Transverse colon (tissue), 4 donors: ENCODE results near the gene NME5. TPM values are rescaled to one million over a fixed set of nuclear protein-coding genes. Genes with fewer than 3 reads are reported as not detected.
A peak's percentile ranks its signal among the peaks of the same experiment; 100 is the strongest.

Experiments used
- DNase-seq: peaks from one replicate; pipeline ENCODE4 v3.0.0-alpha.2; 2019
- H3K27ac ChIP-seq, 4 donors: fragments of 200-600 bp; sonication (generic); 2 replicates each; pipeline ENCODE4 v1.5.1; 2016 to 2018; ENCODE audit warnings: inconsistent platforms in 4 of 4
- H3K27me3 ChIP-seq: fragments of 200-600 bp; sonication (generic); 2 replicates; pipeline ENCODE4 v1.5.1; 2017; ENCODE audit warnings: inconsistent platforms
- H3K36me3 ChIP-seq, 4 donors: fragments of 200-600 bp; sonication (generic); 2 replicates each; pipeline ENCODE4 v1.5.1; 2017 to 2019; ENCODE audit warnings: inconsistent platforms in 4 of 4
- H3K4me1 ChIP-seq, 4 donors: fragments of 200-600 bp; sonication (generic); 2 replicates each; pipeline ENCODE4 v1.5.1; 2017 to 2020; ENCODE audit warnings: inconsistent platforms in 4 of 4
- H3K4me3 ChIP-seq, 4 donors: fragments of 200-600 bp; sonication (generic); 1 replicate in 1 of 4; 2 replicates in 3 of 4; pipeline versions ENCODE4 v1.5.1 to v1.6.1; 2017 to 2019; ENCODE audit warnings: inconsistent platforms in 4 of 4
- H3K9me3 ChIP-seq, 2 donors: fragments of 200-600 bp; sonication (generic); 2 replicates each; pipeline ENCODE4 v1.5.1; 2017 to 2019; ENCODE audit warnings: inconsistent platforms in 2 of 2
- EP300 ChIP-seq: sonication (generic); formaldehyde crosslinking; IDR thresholded peaks from one replicate; pipeline ENCODE4 v1.6.1; 2017; ENCODE audit warnings: antibody characterized with exemption, low read depth
- POLR2A ChIP-seq: fragments of 450-650 bp; IDR thresholded peaks from one replicate; pipeline ENCODE4 v1.6.1; 2016; ENCODE audit warnings: antibody characterized with exemption, mild to moderate bottlenecking, moderate library complexity
- POLR2AphosphoS5 ChIP-seq, 3 donors: sonication (generic); formaldehyde crosslinking; IDR thresholded peaks; one replicate each; pipeline ENCODE4 v1.6.1; 2016; ENCODE audit warnings: antibody characterized with exemption in 3 of 3
- WGBS, 2 donors: methylation state at CpG; one replicate each; pipeline ENCODE4 v1.1.5; 2018; ENCODE audit warnings: low coverage in 1 of 2; 5-methylcytosine and 5-hydroxymethylcytosine counted together
- in situ Hi-C, 4 donors: fragments of 200-750 bp; cut with MboI; loops; one replicate each; pipeline versions ENCODE4 v1.15.0 to v1.15.1; 2017; ENCODE audit warnings: low sequenced_read_pairs in 3 of 4, low pct_ligation_motif_present in 1 of 4, low pct_unique_long_range_greater_than_20kb in 1 of 4
- intact Hi-C: fragments of 100-400 bp; cut with DNase I; formaldehyde crosslinking; loops from one replicate; pipeline ENCODE4 v1.15.1; 2023; ENCODE audit warnings: low total_unique reads
- total RNA-seq, 4 donors: library from RNA; depleted of rRNA; stranded (reverse); fragments of >200 nt; gene quantifications; one replicate each; pipeline ENCODE4 v1.1.0, GENCODE V29; 2016
- TF ChIP-seq, protein P1 (sequence below), 5 experiments: fragments of 200-600 bp in 3 of 5; fragments of 450-650 bp in 2 of 5; sonication (generic) in 3 of 5; IDR thresholded peaks; 1 replicate in 2 of 5; 2 replicates in 3 of 5; pipeline ENCODE4 v1.5.1; 2016 to 2017; ENCODE audit warnings: antibody characterized with exemption in 5 of 5, inconsistent platforms in 3 of 5, mild to moderate bottlenecking in 2 of 5, moderate library complexity in 1 of 5

Gene NME5
- total RNA-seq, 4 donors from 2014 or later, result not detected

DNA sequence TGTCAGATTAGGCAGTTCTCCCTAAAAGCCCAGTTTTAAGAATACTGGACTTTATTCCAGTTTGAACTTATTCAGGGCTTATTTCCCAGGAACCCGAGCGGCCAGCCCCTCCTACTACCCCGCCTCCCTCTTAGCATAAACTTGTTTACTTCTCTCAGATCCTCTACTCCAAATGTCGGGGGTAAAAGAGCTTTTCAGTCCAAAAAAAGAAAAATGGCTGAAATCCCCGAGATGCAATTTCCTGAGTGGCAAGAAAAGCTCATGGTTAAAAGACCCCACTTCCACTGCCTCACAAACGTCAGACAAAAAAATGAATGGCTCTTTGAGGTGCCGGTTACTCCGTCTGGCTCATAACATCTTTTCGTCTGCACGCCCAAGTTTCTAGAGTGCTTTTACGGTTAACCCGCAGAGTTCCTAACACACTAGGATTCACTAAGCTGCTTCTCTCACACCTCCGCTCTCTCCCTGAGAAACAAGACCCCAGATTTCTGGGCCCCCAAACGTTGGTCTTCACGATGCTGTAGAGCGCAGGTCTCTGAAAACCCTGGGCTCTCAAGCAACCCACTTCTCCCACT is 38.8 kb upstream of the NME5 start:
- no peak for TF ChIP-seq EP300
- TF ChIP-seq POLR2AphosphoS5 (IDR thresholded peaks at IDR 0.05), result no peak
- TF ChIP-seq, protein P1, sequence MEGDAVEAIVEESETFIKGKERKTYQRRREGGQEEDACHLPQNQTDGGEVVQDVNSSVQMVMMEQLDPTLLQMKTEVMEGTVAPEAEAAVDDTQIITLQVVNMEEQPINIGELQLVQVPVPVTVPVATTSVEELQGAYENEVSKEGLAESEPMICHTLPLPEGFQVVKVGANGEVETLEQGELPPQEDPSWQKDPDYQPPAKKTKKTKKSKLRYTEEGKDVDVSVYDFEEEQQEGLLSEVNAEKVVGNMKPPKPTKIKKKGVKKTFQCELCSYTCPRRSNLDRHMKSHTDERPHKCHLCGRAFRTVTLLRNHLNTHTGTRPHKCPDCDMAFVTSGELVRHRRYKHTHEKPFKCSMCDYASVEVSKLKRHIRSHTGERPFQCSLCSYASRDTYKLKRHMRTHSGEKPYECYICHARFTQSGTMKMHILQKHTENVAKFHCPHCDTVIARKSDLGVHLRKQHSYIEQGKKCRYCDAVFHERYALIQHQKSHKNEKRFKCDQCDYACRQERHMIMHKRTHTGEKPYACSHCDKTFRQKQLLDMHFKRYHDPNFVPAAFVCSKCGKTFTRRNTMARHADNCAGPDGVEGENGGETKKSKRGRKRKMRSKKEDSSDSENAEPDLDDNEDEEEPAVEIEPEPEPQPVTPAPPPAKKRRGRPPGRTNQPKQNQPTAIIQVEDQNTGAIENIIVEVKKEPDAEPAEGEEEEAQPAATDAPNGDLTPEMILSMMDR (IDR thresholded peaks at IDR 0.05), result no peak
- no peak for TF ChIP-seq POLR2A
- in situ Hi-C loops (loop anchor here in 1 of 4 donors (25.0 kb wide), 2 partner anchors 234 to 359 kb away; partner anchors contain the start of gene ETF1), intact Hi-C loops (no loop called here)
- Histone ChIP-seq H3K36me3 (peaks cover 0 to 32% (median 12%) of the 10 kb centered on the region in 4 donors), H3K4me1 (peaks cover 15 to 31% (median 21%) of the 10 kb centered on the region in 4 donors), H3K27me3 (no peaks in the 10 kb centered on the region), H3K9me3 (no peaks in the 10 kb centered on the region), H3K27ac (peak overlapping the region; percentile 84 to 93 (median 92)), H3K4me3 (peak overlapping the region; percentile 71 to 99 (median 91))
- WGBS, 2 donors, result 0 to 1% methylated on average over 7 to 16 of the region's 16 CpGs
- DNase-seq, result peak; percentile 39

DNA sequence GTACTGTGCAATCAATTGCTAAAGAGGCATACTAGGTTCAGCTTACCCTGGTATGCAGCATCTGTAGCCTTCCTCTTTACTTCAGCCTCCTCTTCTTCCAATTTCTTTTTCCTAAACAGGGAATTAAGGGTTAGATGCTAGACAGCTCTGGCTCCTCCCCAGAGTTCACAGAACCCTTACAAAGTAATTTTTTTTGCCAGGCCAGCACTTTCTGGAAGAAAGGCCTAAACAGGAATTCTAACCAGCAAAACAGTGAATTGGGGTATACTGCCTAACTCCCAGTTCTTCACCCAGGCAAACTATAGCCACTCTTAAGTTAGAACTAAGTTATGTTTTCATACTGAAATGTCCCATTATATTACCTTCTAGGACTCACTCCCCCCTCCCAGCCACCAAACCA is 31.1 kb upstream of the NME5 start:
- in situ Hi-C loops (no loop called here), intact Hi-C loops (no loop called here)
- Histone ChIP-seq H3K4me3 (no peak overlapping the region), H3K27ac (no peak overlapping the region), H3K9me3 (no peaks in the 10 kb centered on the region), H3K4me1 (no peaks in the 10 kb centered on the region), H3K36me3 (peaks cover 0 to 98% (median 51%) of the 10 kb centered on the region in 4 donors), H3K27me3 (no peaks in the 10 kb centered on the region)
- TF ChIP-seq POLR2AphosphoS5 (IDR thresholded peaks at IDR 0.05), result no peak
- TF ChIP-seq, protein P1 (IDR thresholded peaks at IDR 0.05), result no peak
- no peak for TF ChIP-seq POLR2A
- no peak for TF ChIP-seq EP300
- DNase-seq, result no peak

DNA sequence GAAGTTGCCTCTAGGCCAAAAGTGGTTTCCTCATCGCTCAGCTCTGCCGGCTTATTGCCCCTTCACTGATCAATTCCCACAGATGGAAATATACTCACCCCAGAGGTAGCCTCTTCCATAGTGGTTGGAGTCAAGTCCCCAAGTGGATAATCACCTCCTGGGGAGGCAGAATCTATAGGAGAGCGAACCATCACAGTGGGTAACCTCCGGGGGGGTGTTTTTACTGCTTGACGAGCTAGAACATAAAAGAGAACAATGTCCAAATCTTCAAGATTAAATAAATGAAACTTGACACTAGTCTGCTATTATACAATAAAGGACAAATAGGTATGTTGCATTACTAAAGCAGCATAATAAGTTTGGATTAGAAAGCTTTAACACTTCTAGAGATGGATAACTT is 29.9 kb upstream of the NME5 start:
- H3K36me3 ChIP-seq, result peaks cover 0 to 98% (median 51%) of the 10 kb centered on the region in 4 donors
- H3K27me3 ChIP-seq, result no peaks in the 10 kb centered on the region
- no peak overlapping the region for H3K4me3 ChIP-seq
- no peak for DNase-seq
- in situ Hi-C loops, result no loop called here
- no peaks in the 10 kb centered on the region for H3K4me1 ChIP-seq
- TF ChIP-seq POLR2AphosphoS5 (IDR thresholded peaks at IDR 0.05), result no peak
- no peak for TF ChIP-seq POLR2A
- TF ChIP-seq, protein P1 (IDR thresholded peaks at IDR 0.05), result no peak
- TF ChIP-seq EP300, result no peak
- 90 to 100% methylated on average over 2 to 5 of the region's 5 CpGs for WGBS, 2 donors
- no peaks in the 10 kb centered on the region for H3K9me3 ChIP-seq
- intact Hi-C loops, result no loop called here
- H3K27ac ChIP-seq, result no peak overlapping the region

DNA sequence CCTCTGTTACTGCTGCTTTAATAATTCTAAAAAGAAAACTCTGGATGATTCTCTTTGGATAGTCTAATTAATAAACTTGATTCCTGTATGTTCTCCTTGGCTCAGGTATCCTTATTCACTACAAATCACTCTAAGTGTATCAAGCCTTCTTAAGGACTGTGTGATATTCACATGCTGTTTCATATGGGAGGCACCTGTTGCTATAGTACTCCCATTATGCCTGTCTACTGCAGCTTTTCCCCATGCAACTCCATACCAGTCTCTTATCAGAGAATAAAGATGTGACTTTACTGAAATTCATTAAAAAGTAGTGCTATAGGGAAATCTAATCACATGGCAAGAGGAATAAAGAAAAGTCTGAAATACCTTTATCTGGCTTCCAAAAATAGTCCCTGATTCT is 24.5 kb upstream of the NME5 start:
- in situ Hi-C loops, result no loop called here
- no peaks in the 10 kb centered on the region for H3K27me3 ChIP-seq
- H3K9me3 ChIP-seq, result no peaks in the 10 kb centered on the region
- TF ChIP-seq EP300 (no peak), POLR2AphosphoS5 (IDR thresholded peaks at IDR 0.05) (no peak), POLR2A (no peak)
- TF ChIP-seq, protein P1 (IDR thresholded peaks at IDR 0.05), result no peak
- no peak overlapping the region for H3K4me3 ChIP-seq
- intact Hi-C loops, result no loop called here
- no peak overlapping the region for H3K27ac ChIP-seq
- no peak for DNase-seq
- H3K36me3 ChIP-seq, result peaks cover 0 to 100% (median 47%) of the 10 kb centered on the region in 4 donors
- no peaks in the 10 kb centered on the region for H3K4me1 ChIP-seq
